Large intestine (tissue), 3 donors: ENCODE data around the gene EMD. TPM values are rescaled to one million over a fixed set of nuclear protein-coding genes. Genes with fewer than 3 reads are reported as not detected.

Source experiments
- DNase-seq, 2 donors: peaks; one replicate each; pipeline versions ENCODE4 v3.0.0 to v3.0.0-alpha.2; 2013
- H3K27ac ChIP-seq: one replicate; pipeline ENCODE4 v1.5.1; 2013; ENCODE audit warnings: low read length
- H3K27me3 ChIP-seq: 2 replicates; pipeline ENCODE4 v1.6.1; 2013; ENCODE audit warnings: low read length; ENCODE audit not compliant: control insufficient read depth, insufficient read depth
- H3K36me3 ChIP-seq: 2 replicates; pipeline ENCODE4 v1.6.1; 2013; ENCODE audit warnings: low read length; ENCODE audit not compliant: control insufficient read depth, insufficient read depth
- H3K4me1 ChIP-seq: one replicate; pipeline ENCODE4 v1.6.1; 2013; ENCODE audit warnings: low read length; ENCODE audit not compliant: control insufficient read depth, insufficient read depth
- H3K4me3 ChIP-seq: one replicate; pipeline ENCODE4 v1.5.1; 2013; ENCODE audit warnings: low read length
- H3K9me3 ChIP-seq: one replicate; pipeline ENCODE4 v1.6.1; 2013; ENCODE audit warnings: mild to moderate bottlenecking, low read depth, low read length, moderate library complexity; ENCODE audit not compliant: control insufficient read depth
- WGBS: methylation state at CpG from one replicate; pipeline ENCODE4 v1.1.5; 2013; ENCODE audit warnings: low lambda C conversion rate; ENCODE audit not compliant: insufficient coverage; 5-methylcytosine and 5-hydroxymethylcytosine counted together
- polyA plus RNA-seq: library from polyadenylated mRNA; unstranded; fragments of 120-200 nt; gene quantifications from one replicate; pipeline ENCODE4 v1.2.1, GENCODE V29; 2013

EMD gene
- polyA plus RNA-seq, 1 donor: 50.1 TPM

DNA sequence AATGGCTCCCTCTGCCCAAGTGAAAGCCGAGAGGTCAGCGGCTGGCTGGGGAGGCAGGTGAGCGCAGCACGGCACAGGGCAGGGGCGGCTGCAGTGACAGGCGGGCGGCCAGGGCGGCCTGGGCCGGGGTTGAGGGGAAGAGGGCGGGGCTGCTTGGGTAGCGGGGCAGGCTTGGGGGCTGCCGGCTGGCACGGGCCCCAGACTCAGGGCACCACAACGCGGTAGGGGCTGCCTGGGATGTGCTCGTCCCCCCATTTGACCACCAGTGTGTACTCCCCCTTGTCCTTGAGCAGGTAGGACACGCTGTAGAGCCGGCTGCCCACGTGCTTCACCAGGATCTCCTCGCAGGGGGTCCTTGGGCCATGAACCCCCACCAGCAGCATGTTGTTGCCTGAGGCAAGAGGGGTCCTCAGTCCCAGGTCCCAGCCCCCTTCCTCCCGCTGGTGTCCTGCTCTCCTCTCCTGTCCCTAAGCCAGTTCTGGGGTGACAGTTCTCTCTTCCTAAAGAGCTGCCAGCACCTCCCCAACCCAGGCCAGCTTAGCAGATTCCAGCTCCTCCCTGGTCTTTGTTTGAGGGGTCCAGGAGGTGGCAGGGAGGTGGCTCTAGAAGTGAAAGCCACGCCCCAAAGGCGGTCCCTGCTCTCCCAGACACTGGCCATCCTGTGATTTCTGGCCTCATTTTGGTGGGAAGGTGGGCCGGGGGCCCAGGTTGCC is 30.3 kb upstream of the EMD start:
- no peak for DNase-seq
- Histone ChIP-seq H3K27ac (no peak overlapping the region), H3K4me1 (peaks cover 2% of the 10 kb centered on the region), H3K4me3 (no peak overlapping the region), H3K36me3 (peaks cover 28% of the 10 kb centered on the region), H3K9me3 (no peaks in the 10 kb centered on the region), H3K27me3 (no peaks in the 10 kb centered on the region)
- no CpG with 5 or more reads among the region's 24 CpGs for WGBS

- no peak overlapping the region for H3K4me3 ChIP-seq
- H3K9me3 ChIP-seq: no peaks in the 10 kb centered on the region
- peaks cover 2% of the 10 kb centered on the region for H3K4me1 ChIP-seq
- peaks cover 29% of the 10 kb centered on the region for H3K36me3 ChIP-seq
- H3K27me3 ChIP-seq: no peaks in the 10 kb centered on the region
- no peak overlapping the region for H3K27ac ChIP-seq
- no CpG with 5 or more reads among the region's 19 CpGs for WGBS
- no peak for DNase-seq
These were observed 29.6 kb upstream of the EMD start for GRCh38 chrX:154349359-154349935.

DNA sequence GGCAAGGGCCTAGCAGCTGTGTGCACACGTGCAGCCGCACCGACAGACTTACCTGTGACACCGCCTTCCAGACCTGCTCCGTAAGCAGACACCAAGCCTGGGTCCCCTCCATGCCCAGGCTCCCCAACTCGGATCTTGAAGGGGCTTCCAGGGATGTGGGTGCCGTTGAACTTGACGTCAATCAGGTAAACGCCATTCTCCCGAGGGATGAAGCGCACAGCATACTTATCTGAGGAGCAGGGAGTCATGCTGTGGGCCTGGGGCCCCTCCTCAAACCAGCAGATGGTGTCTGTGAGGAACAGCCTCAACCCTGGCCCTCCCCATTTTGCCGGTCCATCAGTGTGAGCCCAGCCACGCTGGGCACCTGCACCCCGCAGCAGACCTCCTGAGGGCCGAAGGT is 29.1 kb upstream of the EMD start:
- H3K4me3 ChIP-seq: no peak overlapping the region
- DNase-seq: no peak
- peaks cover 2% of the 10 kb centered on the region for H3K4me1 ChIP-seq
- H3K9me3 ChIP-seq: no peaks in the 10 kb centered on the region
- H3K27ac ChIP-seq: no peak overlapping the region
- H3K36me3 ChIP-seq: peaks cover 29% of the 10 kb centered on the region
- no CpG with 5 or more reads among the region's 15 CpGs for whole genome bisulfite sequencing
- H3K27me3 ChIP-seq: no peaks in the 10 kb centered on the region

DNA sequence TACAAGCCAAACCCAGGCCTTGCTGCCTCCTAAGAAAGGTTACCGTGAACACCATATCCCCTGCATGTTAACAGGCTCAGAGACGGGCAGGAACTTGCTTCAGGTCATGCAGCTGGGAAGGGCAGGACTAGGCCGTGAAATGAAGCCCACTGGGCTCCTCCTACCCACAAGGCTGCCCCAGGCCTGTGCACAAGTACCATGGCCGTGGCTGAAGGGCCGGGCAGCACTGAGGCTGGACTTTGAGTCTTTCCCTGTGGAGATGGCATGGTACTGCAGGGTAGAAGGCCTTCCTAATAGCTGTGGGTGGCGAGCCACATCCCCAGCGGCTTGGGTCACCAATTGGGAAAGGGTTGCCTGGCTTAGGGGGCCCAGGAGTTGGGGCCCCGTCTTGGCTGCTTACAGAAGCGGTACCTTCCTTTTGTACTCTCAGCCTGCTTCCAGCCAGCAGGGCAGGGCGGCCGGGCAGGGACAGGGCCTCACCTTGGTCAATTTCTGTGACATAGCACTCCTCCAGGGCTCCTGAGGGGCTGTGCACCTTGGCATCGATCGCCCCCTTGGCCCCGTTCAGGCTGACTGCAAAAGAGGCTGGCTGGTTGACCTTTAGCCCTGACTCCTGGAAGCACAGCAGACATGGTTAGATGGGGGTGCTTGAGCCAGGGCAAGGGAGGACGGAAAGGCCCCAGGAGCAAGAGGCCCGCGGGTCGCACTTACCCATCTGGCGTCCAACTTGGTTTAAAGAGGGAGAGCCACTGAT is 28.5 kb upstream of the EMD start:
- WGBS: no CpG with 5 or more reads among the region's 19 CpGs
- H3K27me3 ChIP-seq: no peaks in the 10 kb centered on the region
- DNase-seq: no peak
- no peaks in the 10 kb centered on the region for H3K9me3 ChIP-seq
- H3K4me3 ChIP-seq: no peak overlapping the region
- H3K4me1 ChIP-seq: peaks cover 2% of the 10 kb centered on the region
- peaks cover 30% of the 10 kb centered on the region for H3K36me3 ChIP-seq
- H3K27ac ChIP-seq: no peak overlapping the region

DNA sequence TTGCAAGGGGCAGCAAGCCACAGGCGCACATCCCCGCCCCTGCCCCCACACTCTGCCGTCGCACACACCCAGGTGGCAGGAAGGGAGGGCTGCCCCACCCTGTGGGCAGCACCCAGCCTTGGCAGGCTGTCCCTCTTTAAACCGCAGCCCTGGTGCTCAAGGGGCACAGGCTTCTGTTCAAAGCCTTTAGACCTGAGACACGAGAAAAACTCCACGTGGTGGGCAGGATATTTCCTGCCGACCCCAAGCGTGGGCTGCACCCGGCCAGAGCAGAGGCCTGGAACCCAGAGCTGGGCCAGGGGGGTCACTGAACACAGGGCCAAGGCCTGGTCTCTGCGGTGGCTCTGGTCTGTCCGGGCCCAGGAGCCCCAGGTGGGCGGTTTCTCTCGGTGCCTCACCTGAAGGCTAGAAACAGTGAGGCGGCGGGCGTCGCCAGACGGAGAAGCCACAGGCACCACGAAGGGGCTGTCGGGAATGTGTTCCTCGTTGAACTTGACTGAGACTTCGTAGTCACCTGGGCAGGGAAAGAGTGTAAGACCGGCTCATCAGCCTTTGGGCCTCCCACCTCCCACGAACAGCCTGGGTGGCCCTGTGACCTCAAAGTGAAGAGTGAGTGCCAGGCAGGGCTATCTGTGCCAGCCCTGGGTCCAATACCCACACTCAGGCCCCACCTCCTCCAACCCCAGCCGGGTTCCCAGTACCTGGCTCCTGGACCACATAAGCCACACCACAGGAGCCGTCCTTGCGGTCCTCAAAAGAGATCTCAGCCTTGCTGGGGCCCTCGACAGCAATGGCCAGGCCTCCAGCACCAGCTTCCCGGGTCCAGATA is 27.7 kb upstream of the EMD start:
- H3K27ac ChIP-seq: no peak overlapping the region
- H3K4me1 ChIP-seq: peaks cover 2% of the 10 kb centered on the region
- H3K9me3 ChIP-seq: no peaks in the 10 kb centered on the region
- peaks cover 33% of the 10 kb centered on the region for H3K36me3 ChIP-seq
- WGBS: no CpG with 5 or more reads among the region's 30 CpGs
- no peak overlapping the region for H3K4me3 ChIP-seq
- DNase-seq: no peak
- H3K27me3 ChIP-seq: no peaks in the 10 kb centered on the region

DNA sequence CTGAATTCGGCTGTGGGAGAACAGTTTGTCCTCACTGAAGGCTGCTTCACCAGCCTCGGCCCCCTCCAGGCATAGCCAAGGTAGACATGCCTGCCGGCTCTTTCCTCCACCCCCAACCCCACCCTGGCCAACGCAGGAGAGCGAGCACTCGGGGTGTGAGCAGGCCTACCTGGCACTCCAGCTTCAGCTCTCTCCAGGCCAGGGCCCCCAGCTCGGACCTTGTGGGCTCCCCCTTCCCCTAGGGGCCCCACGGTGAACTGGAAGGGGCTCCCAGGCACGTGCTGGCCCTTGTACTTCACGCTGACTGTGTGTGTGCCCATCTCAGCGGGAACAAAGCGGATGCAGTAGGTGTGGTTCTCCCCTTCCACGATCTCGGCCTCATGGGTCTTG is 27.1 kb upstream of the EMD start:
- peaks cover 2% of the 10 kb centered on the region for H3K4me1 ChIP-seq
- no CpG with 5 or more reads among the region's 14 CpGs for WGBS
- H3K27me3 ChIP-seq: no peaks in the 10 kb centered on the region
- no peak overlapping the region for H3K4me3 ChIP-seq
- no peaks in the 10 kb centered on the region for H3K9me3 ChIP-seq
- H3K27ac ChIP-seq: no peak overlapping the region
- no peak for DNase-seq
- peaks cover 33% of the 10 kb centered on the region for H3K36me3 ChIP-seq

- DNase-seq: no peak
- Histone ChIP-seq H3K36me3 (peaks cover 33% of the 10 kb centered on the region), H3K4me3 (no peak overlapping the region), H3K27me3 (no peaks in the 10 kb centered on the region), H3K9me3 (no peaks in the 10 kb centered on the region), H3K4me1 (peaks cover 2% of the 10 kb centered on the region), H3K27ac (no peak overlapping the region)
- no CpG with 5 or more reads among the region's 13 CpGs for WGBS
These were observed 26.6 kb upstream of the EMD start for GRCh38 chrX:154352466-154352865.

DNA sequence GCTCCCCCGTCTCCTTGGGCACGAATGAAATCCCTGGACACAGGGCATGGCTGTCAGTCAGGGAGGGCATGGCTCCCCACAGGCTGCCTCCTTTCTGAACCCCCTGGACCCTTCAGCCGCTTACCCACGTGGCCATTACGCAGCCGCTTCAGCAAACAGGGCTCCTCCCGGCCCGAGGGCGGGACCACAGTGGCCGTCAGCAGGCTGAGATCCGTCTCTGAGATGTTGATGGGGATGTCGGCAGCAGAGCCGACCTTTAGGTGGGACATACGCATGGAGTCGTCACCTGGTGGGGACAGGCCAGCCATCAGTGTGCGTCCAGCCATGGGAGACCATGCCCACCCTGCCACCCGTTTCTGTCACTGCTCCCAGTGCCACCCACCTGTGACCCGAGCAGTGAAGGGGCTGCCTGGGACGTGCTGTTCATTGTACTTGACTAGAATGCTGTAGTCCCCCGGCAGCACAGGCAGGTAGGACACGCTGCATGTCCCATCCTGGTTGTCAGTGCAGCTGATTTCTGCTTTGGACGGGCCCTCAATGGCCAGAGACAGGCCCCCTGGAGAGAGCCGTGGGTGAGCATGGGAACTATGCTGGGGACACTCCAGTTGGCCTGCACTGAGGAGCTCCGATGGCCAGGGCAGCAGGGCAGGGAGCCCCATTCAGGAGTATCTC is 25.8 kb upstream of the EMD start:
- Histone ChIP-seq H3K9me3 (no peaks in the 10 kb centered on the region), H3K4me3 (no peak overlapping the region), H3K27me3 (no peaks in the 10 kb centered on the region), H3K4me1 (peaks cover 2% of the 10 kb centered on the region), H3K36me3 (peaks cover 36% of the 10 kb centered on the region), H3K27ac (no peak overlapping the region)
- no peak for DNase-seq
- no CpG with 5 or more reads among the region's 24 CpGs for WGBS

DNA sequence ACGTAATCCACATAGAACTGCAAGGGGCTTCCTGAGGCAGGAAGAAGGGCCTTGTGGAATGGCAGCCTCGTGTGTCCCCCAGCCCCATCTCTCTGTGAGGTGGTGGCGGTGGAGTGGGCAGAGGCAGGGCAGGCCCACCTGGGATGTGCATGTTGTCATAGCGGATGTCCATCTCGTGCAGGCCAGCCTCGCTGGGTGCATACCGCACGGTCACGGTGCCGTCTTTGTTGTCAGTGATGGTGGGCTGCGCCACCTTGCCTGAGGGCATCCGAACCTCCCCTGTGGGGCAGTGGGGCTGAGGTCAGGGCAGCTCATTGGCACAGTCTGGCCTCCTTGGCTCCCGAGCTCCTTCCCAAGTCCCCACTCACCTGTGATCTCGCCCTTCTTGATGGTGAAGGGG is 25.1 kb upstream of the EMD start:
- no peak for DNase-seq
- no peak overlapping the region for H3K27ac ChIP-seq
- no peaks in the 10 kb centered on the region for H3K27me3 ChIP-seq
- no peaks in the 10 kb centered on the region for H3K9me3 ChIP-seq
- no peak overlapping the region for H3K4me3 ChIP-seq
- WGBS: no CpG with 5 or more reads among the region's 14 CpGs
- peaks cover 36% of the 10 kb centered on the region for H3K36me3 ChIP-seq
- peaks cover 2% of the 10 kb centered on the region for H3K4me1 ChIP-seq

DNA sequence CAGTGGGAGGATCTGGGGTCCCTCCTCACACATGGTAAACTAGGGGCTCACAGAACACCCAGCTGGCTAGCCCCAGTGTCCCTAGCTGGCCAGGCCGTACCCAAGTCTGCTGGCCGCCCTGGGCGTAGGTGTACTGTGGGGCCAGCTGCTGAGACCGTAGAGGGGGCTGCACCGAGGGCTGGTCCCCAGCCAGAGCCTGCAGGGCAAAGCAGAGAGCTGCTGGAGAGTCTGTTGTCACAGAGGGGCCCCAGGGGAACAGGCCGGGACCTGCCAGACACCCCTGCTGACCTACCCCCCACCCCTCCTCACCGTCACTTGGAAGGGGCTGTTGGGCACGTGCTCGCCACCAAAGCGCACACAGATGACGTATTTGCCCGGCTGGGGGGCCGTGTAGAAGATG is 24.6 kb upstream of the EMD start:
- Histone ChIP-seq H3K27ac (no peak overlapping the region), H3K36me3 (peaks cover 32% of the 10 kb centered on the region), H3K4me1 (peaks cover 2% of the 10 kb centered on the region), H3K27me3 (no peaks in the 10 kb centered on the region), H3K4me3 (no peak overlapping the region), H3K9me3 (no peaks in the 10 kb centered on the region)
- WGBS: no CpG with 5 or more reads among the region's 13 CpGs
- DNase-seq: no peak
